ENCODE measurements around the gene TECRL.

TECRL gene

DNA sequence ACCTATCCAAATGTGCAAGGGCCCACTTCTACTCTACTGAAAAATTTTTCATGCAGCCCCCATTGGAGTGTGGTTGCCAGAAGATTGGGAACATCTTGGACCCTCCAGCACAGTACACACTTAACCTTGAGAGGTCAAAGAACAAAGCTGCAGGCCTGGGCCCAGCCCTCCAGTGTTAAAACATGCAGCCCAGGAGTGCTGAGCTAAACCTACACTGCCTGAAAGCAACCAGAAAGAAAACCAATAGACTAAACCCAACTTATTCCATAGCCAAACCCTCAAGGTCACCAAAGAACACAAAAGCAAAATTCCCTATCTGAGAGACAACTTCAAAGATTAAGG lies 47.9 kb downstream of the TECRL start:
- ChIA-PET CTCF (no interaction called here), POLR2A (ENCODE audit: low non-redundant PET) (no interaction called here)
- DNase-seq (ENCODE audit: low spot score) = no peak
- TF ChIP-seq, protein P1, sequence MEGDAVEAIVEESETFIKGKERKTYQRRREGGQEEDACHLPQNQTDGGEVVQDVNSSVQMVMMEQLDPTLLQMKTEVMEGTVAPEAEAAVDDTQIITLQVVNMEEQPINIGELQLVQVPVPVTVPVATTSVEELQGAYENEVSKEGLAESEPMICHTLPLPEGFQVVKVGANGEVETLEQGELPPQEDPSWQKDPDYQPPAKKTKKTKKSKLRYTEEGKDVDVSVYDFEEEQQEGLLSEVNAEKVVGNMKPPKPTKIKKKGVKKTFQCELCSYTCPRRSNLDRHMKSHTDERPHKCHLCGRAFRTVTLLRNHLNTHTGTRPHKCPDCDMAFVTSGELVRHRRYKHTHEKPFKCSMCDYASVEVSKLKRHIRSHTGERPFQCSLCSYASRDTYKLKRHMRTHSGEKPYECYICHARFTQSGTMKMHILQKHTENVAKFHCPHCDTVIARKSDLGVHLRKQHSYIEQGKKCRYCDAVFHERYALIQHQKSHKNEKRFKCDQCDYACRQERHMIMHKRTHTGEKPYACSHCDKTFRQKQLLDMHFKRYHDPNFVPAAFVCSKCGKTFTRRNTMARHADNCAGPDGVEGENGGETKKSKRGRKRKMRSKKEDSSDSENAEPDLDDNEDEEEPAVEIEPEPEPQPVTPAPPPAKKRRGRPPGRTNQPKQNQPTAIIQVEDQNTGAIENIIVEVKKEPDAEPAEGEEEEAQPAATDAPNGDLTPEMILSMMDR (conservative IDR thresholded peaks at IDR 0.05; ENCODE audit: low read depth) = no peak
- H3K27ac ChIP-seq = no peak overlapping the region

DNA sequence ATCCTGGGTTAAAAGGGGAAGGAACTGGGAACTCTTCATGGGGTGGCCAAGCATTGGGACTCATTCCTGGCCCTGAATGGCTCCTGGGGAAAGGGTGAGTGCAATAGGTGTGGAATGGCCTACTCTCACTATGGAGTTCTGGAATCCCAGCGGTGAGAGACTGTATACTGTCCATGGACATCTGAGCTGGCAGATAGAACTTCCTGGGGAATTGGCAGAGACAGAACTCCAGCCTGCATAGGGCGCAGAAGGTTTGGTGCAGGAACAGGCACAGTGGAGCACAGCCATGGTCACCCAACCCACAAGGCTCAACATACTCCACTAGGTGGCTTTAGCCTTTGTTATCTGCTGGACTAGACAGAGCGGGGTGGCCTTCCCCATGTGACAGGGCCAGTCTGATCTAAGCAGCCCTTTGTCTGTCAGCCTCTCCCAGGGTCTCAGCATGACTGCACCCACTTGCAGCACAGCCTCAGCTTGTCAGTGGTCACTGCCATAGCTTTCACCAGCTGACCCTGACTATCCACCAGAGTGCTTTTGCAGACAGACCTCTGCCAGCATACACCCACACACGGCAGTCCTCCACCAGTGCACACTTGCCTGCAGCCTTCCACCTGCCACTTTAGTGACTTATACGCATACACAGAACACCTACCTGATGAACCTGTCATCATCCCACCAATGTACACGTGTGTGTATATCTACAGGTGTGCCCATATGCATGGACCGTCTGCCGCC lies 48.4 kb downstream of the TECRL start:
- no peak overlapping the region for H3K27ac ChIP-seq
- POLR2A ChIA-PET (ENCODE audit: low non-redundant PET) = no interaction called here
- TF ChIP-seq, protein P1 (conservative IDR thresholded peaks at IDR 0.05; ENCODE audit: low read depth) = no peak
- CTCF ChIA-PET = no interaction called here
- no peak for DNase-seq (ENCODE audit: low spot score)

DNA sequence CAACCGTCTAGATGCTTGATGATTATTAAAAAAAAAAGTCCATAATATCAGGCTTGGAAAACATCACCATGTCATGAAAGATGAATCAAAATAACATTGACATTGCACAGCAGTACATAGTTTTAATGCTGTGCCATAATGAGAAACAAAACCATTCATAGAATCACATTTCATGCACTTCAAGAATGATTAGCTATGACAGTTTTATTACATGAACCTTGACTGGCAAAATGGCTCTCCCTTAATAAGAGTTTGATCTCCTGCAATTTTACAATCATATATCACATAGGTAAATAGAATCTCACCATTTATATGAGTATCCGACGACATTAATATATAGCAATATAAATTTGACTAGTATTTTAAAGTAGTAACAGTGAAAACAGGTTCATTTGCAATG lies 49.8 kb downstream of the TECRL start:
- DNase-seq (ENCODE audit: low spot score) = no peak
- ChIA-PET CTCF (no interaction called here), POLR2A (ENCODE audit: low non-redundant PET) (no interaction called here)
- H3K27ac ChIP-seq = no peak overlapping the region
- TF ChIP-seq, protein P1 (conservative IDR thresholded peaks at IDR 0.05; ENCODE audit: low read depth) = no peak

DNA sequence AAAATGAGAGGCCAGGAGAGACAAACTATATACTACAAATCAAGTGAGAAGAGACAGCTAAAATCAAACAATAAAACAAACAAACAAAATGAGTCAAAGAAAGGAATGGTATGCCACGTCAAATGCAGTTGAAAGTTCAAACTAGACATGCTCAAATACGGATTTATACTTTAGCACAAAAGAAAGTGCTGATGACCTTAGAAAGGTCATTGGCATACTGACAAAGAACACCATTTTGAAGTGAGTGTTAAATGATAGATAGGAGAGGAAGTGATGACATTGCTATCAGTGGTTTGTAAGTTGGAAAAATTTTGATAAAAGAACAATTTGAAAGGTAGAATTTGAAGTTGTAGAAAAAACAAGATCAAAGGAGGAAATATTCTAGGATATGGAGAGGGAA lies 55.3 kb downstream of the TECRL start:
- ChIA-PET CTCF (no interaction called here), POLR2A (ENCODE audit: low non-redundant PET) (no interaction called here)
- H3K27ac ChIP-seq = no peak overlapping the region
- no peak for DNase-seq (ENCODE audit: low spot score)
- TF ChIP-seq, protein P1 (conservative IDR thresholded peaks at IDR 0.05; ENCODE audit: low read depth) = no peak

DNA sequence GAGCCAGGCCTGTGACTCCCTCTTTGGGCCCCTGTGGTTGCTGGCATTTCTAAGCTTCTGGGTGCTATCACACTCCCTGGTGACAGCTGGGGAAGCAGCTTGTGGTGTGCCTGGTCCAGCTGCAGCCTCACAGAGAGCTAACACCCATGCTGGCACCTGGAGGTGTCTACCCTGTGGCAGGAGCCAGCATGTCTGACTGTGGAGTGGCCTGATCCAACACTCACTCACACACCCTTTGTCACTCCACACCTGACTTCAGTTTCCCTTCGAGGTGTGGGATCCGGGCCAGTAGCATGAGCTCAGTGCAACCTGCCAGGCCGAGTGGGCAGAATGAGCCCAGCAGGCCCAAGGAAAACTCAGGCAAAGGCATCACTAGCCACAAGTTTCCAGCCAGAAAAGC lies 67.5 kb downstream of the TECRL start:
- H3K27ac ChIP-seq = peak overlapping the region; percentile 52; the same call in 1 of the 2 replicates
- no peak for DNase-seq (ENCODE audit: low spot score)
- TF ChIP-seq, protein P1 (conservative IDR thresholded peaks at IDR 0.05; ENCODE audit: low read depth) = no peak
- POLR2A ChIA-PET (ENCODE audit: low non-redundant PET) = no interaction called here
- CTCF ChIA-PET = interaction anchor here (0.6 kb wide), 1 partner anchor 368 kb away, joined by 5 read pairs; no protein-coding TSS in a partner anchor

DNA sequence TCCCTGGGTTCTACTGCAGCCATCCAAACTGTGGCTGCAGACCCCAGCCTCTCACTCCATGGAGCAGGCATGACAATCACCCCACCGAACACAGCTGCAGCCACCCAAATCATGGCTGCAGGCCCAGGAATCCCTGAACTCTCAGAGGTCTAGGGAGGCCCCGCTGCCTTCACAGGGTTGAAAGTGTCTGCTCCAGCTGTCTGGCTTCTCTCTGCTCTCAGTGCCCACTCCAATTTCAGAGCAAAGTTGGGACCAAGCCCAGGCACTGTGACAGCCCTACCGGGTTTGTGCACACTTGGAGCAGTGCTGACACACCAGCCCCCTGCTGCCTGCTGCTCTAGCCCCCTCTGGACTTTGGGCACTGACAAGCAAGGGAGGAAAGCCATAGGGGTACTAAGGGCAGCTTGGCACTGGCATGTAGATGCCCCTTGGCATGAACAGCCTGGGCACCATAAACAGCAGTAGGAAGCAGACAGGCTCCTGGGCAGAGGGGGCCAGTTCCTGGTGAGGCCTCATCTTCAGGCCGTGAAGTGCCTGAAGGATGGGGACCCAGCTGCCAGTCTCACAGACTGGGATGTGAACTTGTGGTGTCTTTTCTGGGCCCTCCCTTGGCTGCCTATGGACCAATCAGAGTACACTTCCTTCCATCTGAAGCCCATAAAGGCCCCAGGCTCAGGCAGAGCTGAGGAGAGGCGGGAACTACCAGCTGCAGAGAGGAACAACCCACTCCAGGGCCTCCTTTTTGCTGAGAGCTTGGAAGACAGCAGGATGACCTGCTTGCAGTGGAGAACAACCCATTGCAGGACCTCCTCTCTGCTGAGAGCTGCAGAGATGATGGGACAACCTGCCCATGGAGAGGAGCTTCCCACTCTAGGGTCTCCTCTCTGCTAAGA lies 68.8 kb downstream of the TECRL start:
- TF ChIP-seq, protein P1 (conservative IDR thresholded peaks at IDR 0.05; ENCODE audit: low read depth) = no peak
- CTCF ChIA-PET = no interaction called here
- POLR2A ChIA-PET (ENCODE audit: low non-redundant PET) = no interaction called here
- no peak for DNase-seq (ENCODE audit: low spot score)
- no peak overlapping the region for H3K27ac ChIP-seq
